Stomach (tissue), 4 donors: ENCODE measurements around the gene IFNK.

ENCODE experiments used
- POLR2A ChIP-seq, 4 donors: fragments of 450-650 bp; IDR thresholded peaks; one replicate each; pipeline ENCODE4 v1.6.1; 2016; ENCODE audit warnings: antibody characterized with exemption in 4 of 4, control low read depth in 2 of 4, mild to moderate bottlenecking in 1 of 4, moderate library complexity in 1 of 4
- POLR2AphosphoS5 ChIP-seq, 3 donors: sonication (generic); formaldehyde crosslinking; IDR thresholded peaks; one replicate each; pipeline ENCODE4 v1.6.1; 2016; ENCODE audit warnings: antibody characterized with exemption in 3 of 3
- TF ChIP-seq, protein P1 (sequence below), 7 experiments: fragments of 450-650 bp in 4 of 7; fragments of 200-600 bp in 3 of 7; sonication (generic) in 3 of 7; IDR thresholded peaks; one replicate each; pipeline ENCODE4 v1.5.1; 2016 to 2019; ENCODE audit warnings: antibody characterized with exemption in 7 of 7, control low read depth in 2 of 7, mild to moderate bottlenecking in 1 of 7

DNA sequence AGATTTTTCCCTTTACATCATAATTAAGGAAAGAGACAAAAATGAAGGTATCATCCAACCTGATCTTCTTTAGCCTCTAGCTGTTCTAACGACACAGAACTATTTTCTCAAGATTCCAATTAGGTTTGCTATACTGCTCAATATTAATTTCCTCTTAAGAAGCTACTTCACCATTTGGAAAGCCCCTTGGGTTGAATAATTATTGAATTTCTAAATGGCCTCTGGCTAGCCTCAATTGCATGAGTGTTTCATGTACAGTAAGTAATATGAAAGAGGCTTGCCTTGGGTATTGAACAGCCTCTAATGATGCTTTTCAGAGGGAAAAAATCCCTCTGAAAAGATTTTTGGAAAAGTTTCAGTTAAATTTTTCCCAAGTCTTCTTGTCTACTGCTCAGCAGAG lies 9.2 kb downstream of the IFNK start:
- TF ChIP-seq, protein P1, sequence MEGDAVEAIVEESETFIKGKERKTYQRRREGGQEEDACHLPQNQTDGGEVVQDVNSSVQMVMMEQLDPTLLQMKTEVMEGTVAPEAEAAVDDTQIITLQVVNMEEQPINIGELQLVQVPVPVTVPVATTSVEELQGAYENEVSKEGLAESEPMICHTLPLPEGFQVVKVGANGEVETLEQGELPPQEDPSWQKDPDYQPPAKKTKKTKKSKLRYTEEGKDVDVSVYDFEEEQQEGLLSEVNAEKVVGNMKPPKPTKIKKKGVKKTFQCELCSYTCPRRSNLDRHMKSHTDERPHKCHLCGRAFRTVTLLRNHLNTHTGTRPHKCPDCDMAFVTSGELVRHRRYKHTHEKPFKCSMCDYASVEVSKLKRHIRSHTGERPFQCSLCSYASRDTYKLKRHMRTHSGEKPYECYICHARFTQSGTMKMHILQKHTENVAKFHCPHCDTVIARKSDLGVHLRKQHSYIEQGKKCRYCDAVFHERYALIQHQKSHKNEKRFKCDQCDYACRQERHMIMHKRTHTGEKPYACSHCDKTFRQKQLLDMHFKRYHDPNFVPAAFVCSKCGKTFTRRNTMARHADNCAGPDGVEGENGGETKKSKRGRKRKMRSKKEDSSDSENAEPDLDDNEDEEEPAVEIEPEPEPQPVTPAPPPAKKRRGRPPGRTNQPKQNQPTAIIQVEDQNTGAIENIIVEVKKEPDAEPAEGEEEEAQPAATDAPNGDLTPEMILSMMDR (IDR thresholded peaks at IDR 0.05), result no peak
- TF ChIP-seq POLR2AphosphoS5 (IDR thresholded peaks at IDR 0.05) (no peak), POLR2A (IDR thresholded peaks at IDR 0.05) (no peak)
